Measurements from ENCODE around the gene LAYN. TPM values are rescaled to one million over a fixed set of nuclear protein-coding genes. Genes with fewer than 3 reads are reported as not detected.

Gene LAYN
- total and polyA plus RNA-seq, 2 donors (not counting 3 experiments of a cell fraction or from before 2014, with no cell fraction given): 0.92 to 2.2 TPM

DNA sequence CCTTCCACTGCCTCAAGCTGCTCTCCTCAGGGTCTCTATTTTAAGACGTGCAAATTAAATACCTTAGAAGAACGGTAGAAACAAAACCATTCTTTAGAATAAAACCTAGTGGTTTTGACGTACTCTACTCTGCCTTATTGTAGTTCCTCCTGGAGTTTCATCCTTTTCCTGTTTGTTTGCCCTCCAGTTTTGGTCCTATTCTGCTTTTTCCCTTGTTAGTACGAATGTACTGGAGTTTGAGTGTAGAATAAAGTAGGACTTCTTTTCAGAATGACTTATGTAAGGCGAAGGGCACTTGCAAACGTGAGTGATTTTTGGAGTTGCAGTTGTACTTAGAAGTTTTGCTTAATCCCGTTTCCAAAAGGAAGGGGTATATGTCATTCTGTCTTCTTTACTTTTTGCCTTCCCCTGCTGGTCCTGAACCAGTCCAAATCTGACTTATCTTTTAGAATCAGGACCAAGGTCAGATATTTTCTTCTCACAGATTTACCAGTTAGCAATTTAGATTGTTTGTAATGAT lies 63.2 kb downstream of the LAYN start:
- ChIA-PET POLR2A (no interaction called here), CTCF (interaction anchor here (0.7 to 2.9 kb wide), 56 partner anchors 12 to 267 kb away, joined by 3 to 63 read pairs (median 5); partner anchors contain the start of gene PPP2R1B)
- FAIRE-seq (no peak), DNase-seq (ENCODE audit: low read depth, low spot score) (peak; percentile 49)
- H3K4me2 ChIP-seq (ENCODE audit: insufficient read depth, low read length): peak overlapping the region; percentile 82
- H3K79me2 ChIP-seq (ENCODE audit: control insufficient read depth, insufficient read depth, low read length): peaks cover 4% of the 10 kb centered on the region
- H4K20me1 ChIP-seq (replicated peaks; ENCODE audit: control insufficient read depth, extremely low read depth, insufficient read depth, low read length): no peaks in the 10 kb centered on the region
- BruUV-seq (replicated peaks): TSS peak; percentile 48
- TF ChIP-seq FOS (IDR thresholded peaks at IDR 0.05; ENCODE audit: borderline replicate concordance, insufficient read depth, low read length) (no peak), POLR2A (IDR thresholded peaks at IDR 0.05; ENCODE audit: low read depth, low read length) (no peak), MYC (IDR thresholded peaks at IDR 0.05; ENCODE audit: low read depth, low read length) (no peak), POLR2AphosphoS5 (IDR thresholded peaks at IDR 0.05; ENCODE audit: insufficient read depth, low read depth, low read length) (no peak), GATA2 (IDR thresholded peaks at IDR 0.05; ENCODE audit: insufficient read depth, insufficient read length, low read depth, low read length) (no peak), JUN (IDR thresholded peaks at IDR 0.05; ENCODE audit: borderline replicate concordance, insufficient read depth, insufficient read length, low read depth) (no peak), EZH2 (IDR thresholded peaks at IDR 0.05; ENCODE audit: borderline replicate concordance, low read depth, low read length, severe bottlenecking) (no peak)
- TF ChIP-seq, protein P1, sequence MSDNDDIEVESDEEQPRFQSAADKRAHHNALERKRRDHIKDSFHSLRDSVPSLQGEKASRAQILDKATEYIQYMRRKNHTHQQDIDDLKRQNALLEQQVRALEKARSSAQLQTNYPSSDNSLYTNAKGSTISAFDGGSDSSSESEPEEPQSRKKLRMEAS (IDR thresholded peaks at IDR 0.05; ENCODE audit: insufficient read depth, insufficient read length): no peak
- TF ChIP-seq, protein P2, sequence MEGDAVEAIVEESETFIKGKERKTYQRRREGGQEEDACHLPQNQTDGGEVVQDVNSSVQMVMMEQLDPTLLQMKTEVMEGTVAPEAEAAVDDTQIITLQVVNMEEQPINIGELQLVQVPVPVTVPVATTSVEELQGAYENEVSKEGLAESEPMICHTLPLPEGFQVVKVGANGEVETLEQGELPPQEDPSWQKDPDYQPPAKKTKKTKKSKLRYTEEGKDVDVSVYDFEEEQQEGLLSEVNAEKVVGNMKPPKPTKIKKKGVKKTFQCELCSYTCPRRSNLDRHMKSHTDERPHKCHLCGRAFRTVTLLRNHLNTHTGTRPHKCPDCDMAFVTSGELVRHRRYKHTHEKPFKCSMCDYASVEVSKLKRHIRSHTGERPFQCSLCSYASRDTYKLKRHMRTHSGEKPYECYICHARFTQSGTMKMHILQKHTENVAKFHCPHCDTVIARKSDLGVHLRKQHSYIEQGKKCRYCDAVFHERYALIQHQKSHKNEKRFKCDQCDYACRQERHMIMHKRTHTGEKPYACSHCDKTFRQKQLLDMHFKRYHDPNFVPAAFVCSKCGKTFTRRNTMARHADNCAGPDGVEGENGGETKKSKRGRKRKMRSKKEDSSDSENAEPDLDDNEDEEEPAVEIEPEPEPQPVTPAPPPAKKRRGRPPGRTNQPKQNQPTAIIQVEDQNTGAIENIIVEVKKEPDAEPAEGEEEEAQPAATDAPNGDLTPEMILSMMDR (IDR thresholded peaks at IDR 0.05; ENCODE audit: extremely low read depth in 1 of 2, insufficient read depth in 1 of 2, low read depth in 1 of 2, low read length in 2 of 2): no peak
- no peaks in the 10 kb centered on the region for H3K9me3 ChIP-seq (replicated peaks; ENCODE audit: control insufficient read depth, insufficient read depth, low read length)
- H3K9me1 ChIP-seq (replicated peaks; ENCODE audit: control insufficient read depth, extremely low read depth, insufficient read depth, low read length): no peaks in the 10 kb centered on the region
- no peak overlapping the region for H2AFZ ChIP-seq (ENCODE audit: low read depth, low read length)
- no peaks in the 10 kb centered on the region for H3K27me3 ChIP-seq (ENCODE audit: control insufficient read depth in 2 of 2, insufficient read depth in 2 of 2, low read length in 2 of 2)
- H3K27ac ChIP-seq (ENCODE audit: insufficient read depth, low read depth, low read length): no peak overlapping the region
- H3K4me3 ChIP-seq (replicated peaks in 1 of 3; ENCODE audit: insufficient read depth in 1 of 3, low read depth in 1 of 3, low read length in 3 of 3): peak overlapping the region in 2 of 3 experiments; percentile 66 to 67
- H3K4me1 ChIP-seq (ENCODE audit: control insufficient read depth, extremely low read depth, insufficient read depth, low read length): peaks cover 17% of the 10 kb centered on the region
- dilution Hi-C loops (cut with MboI; ENCODE audit: extremely low pct_ligation_motif_present, low sequenced_read_pairs): no loop called here
- no peaks in the 10 kb centered on the region for H3K36me3 ChIP-seq (ENCODE audit: control insufficient read depth in 2 of 2, extremely low read depth in 1 of 2, insufficient read depth in 2 of 2, low read length in 2 of 2)
- H3K9ac ChIP-seq (replicated peaks; ENCODE audit: extremely low read depth, insufficient read depth, low read length): peak overlapping the region; percentile 96
- intact Hi-C loops (cut with micrococcal nuclease): loop anchor here (2.0 to 10.0 kb wide), 3 partner anchors 323 to 481 kb away; partner anchors contain the start of genes SDHD and TIMM8B
